Stimulated activated CD4-positive, alpha-beta T cell treated with anti-CD3 and anti-CD28 coated beads, TNF-alpha, amount 100 ng/mL, for 1 hour (primary cell): ENCODE results near the gene TXNRD2.

Experiments
- DNase-seq, 3 donors: peaks; one replicate each; pipeline ENCODE4 v3.0.0-alpha.2; 2020; ENCODE audit warnings: low read depth in 3 of 3, low spot score in 1 of 3

TXNRD2 gene

GRCh38 chr22:19967850-19968449 is 26.3 kb upstream of the TXNRD2 start:
- DNase-seq = no peak

- no peak for DNase-seq
These were observed 25.5 kb upstream of the TXNRD2 start for GRCh38 chr22:19966908-19967750.

GRCh38 chr22:19965771-19966709 is 24.4 kb upstream of the TXNRD2 start:
- no peak for DNase-seq

- DNase-seq = no peak
These were observed 23.2 kb upstream of the TXNRD2 start for GRCh38 chr22:19964701-19965386.

- no peak for DNase-seq
These were observed 22.4 kb upstream of the TXNRD2 start for GRCh38 chr22:19963863-19964642.

GRCh38 chr22:19962909-19963806 is 21.5 kb upstream of the TXNRD2 start:
- no peak for DNase-seq

GRCh38 chr22:19962246-19962908 is 20.8 kb upstream of the TXNRD2 start:
- peak in 2 of 3 donors; percentile 29 to 40 for DNase-seq

GRCh38 chr22:19961868-19962245 is 20.2 kb upstream of the TXNRD2 start:
- no peak for DNase-seq

GRCh38 chr22:19961201-19961580 is 19.6 kb upstream of the TXNRD2 start:
- DNase-seq = no peak

GRCh38 chr22:19960491-19961200 is 19.0 kb upstream of the TXNRD2 start:
- no peak for DNase-seq

GRCh38 chr22:19959587-19960490 is 18.2 kb upstream of the TXNRD2 start:
- DNase-seq = no peak

- no peak for DNase-seq
These were observed 17.5 kb upstream of the TXNRD2 start for GRCh38 chr22:19959043-19959586.

- no peak for DNase-seq
These were observed 16.7 kb upstream of the TXNRD2 start for GRCh38 chr22:19958083-19959042.

- no peak for DNase-seq
These were observed 15.8 kb upstream of the TXNRD2 start for GRCh38 chr22:19957445-19957844.

GRCh38 chr22:19955241-19956128 is 13.9 kb upstream of the TXNRD2 start:
- no peak for DNase-seq
